HepG2 (cell line): Measurements from ENCODE around the gene BEAN1. TPM values are rescaled to one million over a fixed set of nuclear protein-coding genes. Genes with fewer than 3 reads are reported as not detected.
"Not testable (repeated sequence)": the region's sequence is repeated elsewhere in the genome, so short reads cannot be mapped to it uniquely, and the experiment has no call there.

Experiments
- ATAC-seq: fragments of 200-7000 bp; cut with Tn5 transposase; 3 replicates; pipeline ENCODE4 v1.9.1; 2020; ENCODE audit warnings: mild to moderate bottlenecking, moderate library complexity
- BruUV-seq: library from RNA; stranded (reverse); fragments of 400-500 nt; replicated peaks from 2 replicates; lab custom pipeline; 2021; lab: Mats Ljungman, UMichigan
- CTCF ChIA-PET: fragments of 300-600 bp; formaldehyde crosslinking; extraction: SDS; loops from one replicate; lab custom pipeline; 2021; ENCODE audit warnings: low total read pairs, inconsistent platforms, low intra/inter-chr PET ratio; lab: Yijun Ruan, JAX
- POLR2A ChIA-PET: fragments of 350-600 bp; sonication (Branson Sonifier 250); formaldehyde crosslinking; loops from one replicate; lab custom pipeline; 2020; ENCODE audit warnings: antibody characterized with exemption, inconsistent platforms; lab: Yijun Ruan, JAX
- DNase-seq: peaks from one replicate; pipeline ENCODE4 v3.0.0-alpha.2; 2015; ENCODE audit warnings: low spot score
- FAIRE-seq: peaks from 3 replicates; lab custom pipeline; 2011; peaks lifted over from hg19 to GRCh38; lab: Jason Lieb, UNC
- H2AFZ ChIP-seq: one replicate; pipeline ENCODE4 v1.6.1; 2011; ENCODE audit warnings: low read length, inconsistent platforms
- H3K27ac ChIP-seq: fragments of 300-600 bp; 3 replicates; pipeline ENCODE4 v1.8.0; 2011; ENCODE audit warnings: mixed run types, mild to moderate bottlenecking, mixed read lengths, low read length, inconsistent platforms; ENCODE audit not compliant: insufficient read depth; ENCODE audit errors: extremely low read length
- H3K27me3 ChIP-seq, 2 experiments: fragments of 200-600 bp in 1 of 2; 2 replicates in 1 of 2; 3 replicates in 1 of 2; pipeline versions ENCODE4 v1.6.0 to v1.8.0; 2011; ENCODE audit warnings: low read length in 2 of 2, mild to moderate bottlenecking in 2 of 2, moderate library complexity in 2 of 2, inconsistent platforms in 1 of 2; ENCODE audit not compliant: insufficient read depth in 2 of 2, control insufficient read depth in 1 of 2
- H3K36me3 ChIP-seq, 2 experiments: fragments of 200-600 bp in 1 of 2; replicated peaks in 1 of 2; 2 replicates in 1 of 2; 3 replicates in 1 of 2; pipeline versions ENCODE4 v1.5.1 to v1.8.0; 2011; ENCODE audit warnings: low read length in 2 of 2, inconsistent platforms in 1 of 2; ENCODE audit not compliant: insufficient read depth in 2 of 2, control insufficient read depth in 1 of 2
- H3K4me1 ChIP-seq: 2 replicates; pipeline ENCODE4 v1.5.1; 2012; ENCODE audit warnings: low read length, inconsistent platforms; ENCODE audit not compliant: insufficient read depth
- H3K4me2 ChIP-seq: 2 replicates; pipeline ENCODE4 v1.6.0; 2011; ENCODE audit warnings: low read depth, low read length, inconsistent platforms
- H3K4me3 ChIP-seq, 3 experiments: fragments of 200-600 bp in 1 of 3; sonication (generic), shearing (Covaris generic) in 1 of 3; replicated peaks in 1 of 3; 2 replicates each; pipeline ENCODE4 v1.5.1; 2011 to 2016; ENCODE audit warnings: low read length in 3 of 3, inconsistent platforms in 2 of 3, low read depth in 2 of 3, mild to moderate bottlenecking in 2 of 3, control low read depth in 1 of 3, mixed read lengths in 1 of 3; ENCODE audit not compliant: insufficient read depth in 1 of 3
- H3K79me2 ChIP-seq: one replicate; pipeline ENCODE4 v1.6.1; 2011; ENCODE audit warnings: low read length, inconsistent platforms; ENCODE audit not compliant: insufficient read depth
- H3K9ac ChIP-seq: 2 replicates; pipeline ENCODE4 v1.6.0; 2011; ENCODE audit warnings: mild to moderate bottlenecking, low read depth, low read length, inconsistent platforms; ENCODE audit not compliant: insufficient read depth
- H3K9me3 ChIP-seq: 2 replicates; pipeline ENCODE4 v1.5.1; 2012; ENCODE audit warnings: mild to moderate bottlenecking, low read length
- H4K20me1 ChIP-seq: 2 replicates; pipeline ENCODE4 v1.6.0; 2011; ENCODE audit warnings: inconsistent platforms, mild to moderate bottlenecking, low read length, moderate library complexity; ENCODE audit not compliant: insufficient read depth
- CHD2 ChIP-seq: IDR thresholded peaks from 2 replicates; pipeline ENCODE4 v1.6.1; 2011; ENCODE audit warnings: low read depth, low read length, improper control_type of control experiment
- CSRNP1 ChIP-seq: sonication (generic); formaldehyde crosslinking; IDR thresholded peaks from 2 replicates; pipeline ENCODE4 v1.8.1; 2023; ENCODE audit warnings: mild to moderate bottlenecking, missing genetic modification reagents
- ZBTB43 ChIP-seq: sonication (generic); formaldehyde crosslinking; conservative IDR thresholded peaks from 2 replicates; pipeline ENCODE4 v1.4.0; 2020; ENCODE audit warnings: missing genetic modification reagents
- ZNF513 ChIP-seq: sonication (generic); formaldehyde crosslinking; conservative IDR thresholded peaks from 2 replicates; pipeline ENCODE4 v1.5.0; 2020; ENCODE audit warnings: missing genetic modification reagents
- ZNF879 ChIP-seq: sonication (generic); formaldehyde crosslinking; IDR thresholded peaks from 2 replicates; pipeline ENCODE4 v1.8.1; 2023; ENCODE audit warnings: missing genetic modification reagents
- WGBS: methylation state at CpG from one replicate; pipeline ENCODE4 v1.1.6; 2017; ENCODE audit warnings: low lambda C conversion rate; 5-methylcytosine and 5-hydroxymethylcytosine counted together
- in situ Hi-C: cut with HindIII; loops from 2 replicates; pipeline ENCODE4 v1.10.0; 2017; ENCODE audit warnings: low pct_unique_long_range_greater_than_20kb; ENCODE audit not compliant: extremely low pct_ligation_motif_present
- intact Hi-C: fragments of 100-400 bp; cut with micrococcal nuclease; formaldehyde crosslinking; loops from one replicate; pipeline ENCODE4 v1.10.0; 2022; ENCODE audit not compliant: unreplicated experiment
- polyA plus RNA-seq, 8 experiments: library from polyadenylated mRNA; depleted of rRNA in 3 of 8; stranded (reverse) in 7 of 8; unstranded in 1 of 8; fragments of >200 nt; fragmentation: Illumina TruSeq in 4 of 8; extraction: Trizol in 4 of 8; gene quantifications; 2 replicates each; pipeline versions ENCODE4 v1.2.1 to v1.2.3, GENCODE V29; 2011 to 2016; ENCODE audit warnings: low read depth in 4 of 8, missing spikeins in 1 of 8, mixed read lengths in 1 of 8; ENCODE audit not compliant: insufficient read depth in 1 of 8
- total RNA-seq, 5 experiments: library from RNA; depleted of rRNA; stranded (reverse); fragments of >200 nt; fragmentation: Illumina TruSeq; extraction: Trizol; gene quantifications; 2 replicates each; pipeline ENCODE4 v1.2.3, GENCODE V29; 2016; ENCODE audit warnings: low read depth in 1 of 5

The BEAN1 gene
- total and polyA plus RNA-seq, 2 of the 13 experiments (the other 11 are each of a cell fraction or from before 2014, with no cell fraction given) = 0.53 to 1.4 TPM

- TF ChIP-seq CSRNP1 = no peak
- TF ChIP-seq CHD2 = no peak
- no peak for TF ChIP-seq ZBTB43 (CRISPR knock-in tag)
- no peak for TF ChIP-seq ZNF879 (CRISPR knock-in tag)
- no peak for TF ChIP-seq ZNF513 (CRISPR knock-in tag)
These were observed 86.1 kb downstream of the BEAN1 start (continued) for GRCh38 chr16:66513111-66513723.

- CTCF ChIA-PET, H3K27me3 ChIP-seq, H3K9me3 ChIP-seq, intact Hi-C loops, BruUV-seq, H3K79me2 ChIP-seq, ATAC-seq, H4K20me1 ChIP-seq, H3K4me2 ChIP-seq, H3K9ac ChIP-seq, H3K27ac ChIP-seq, POLR2A ChIA-PET, H3K4me3 ChIP-seq, H2AFZ ChIP-seq, in situ Hi-C loops, DNase-seq, H3K36me3 ChIP-seq, FAIRE-seq: not testable (repeated sequence)
- peaks cover 66% of the 10 kb centered on the region for H3K4me1 ChIP-seq
- 97% methylated on average over 11 of the region's 17 CpGs for WGBS
These were observed 87.3 kb downstream of the BEAN1 start for GRCh38 chr16:66514391-66514790.
